GM19455 (cell line): ENCODE data around the gene KIAA1210.
"Not testable (repeated sequence)": the region's sequence is repeated elsewhere in the genome, so short reads cannot be mapped to it uniquely, and the experiment has no call there.

Experiments
- ATAC-seq: cut with Tn5 transposase; IDR thresholded peaks from one replicate; pipeline ENCODE4 v1.9.1; 2021; ENCODE audit not compliant: unreplicated experiment

The KIAA1210 gene

GRCh38 chrX:119040432-119040831, 87.2 kb downstream of the KIAA1210 start:
- no peak for ATAC-seq

- no peak for ATAC-seq
Measured at GRCh38 chrX:119036107-119037029, 91.2 kb downstream of the KIAA1210 start.

- no peak for ATAC-seq
Measured at GRCh38 chrX:119030990-119031389, 96.6 kb downstream of the KIAA1210 start.

GRCh38 chrX:119029656-119030055, 98.0 kb downstream of the KIAA1210 start:
- ATAC-seq, result not testable (repeated sequence)

GRCh38 chrX:119028733-119029330, 98.8 kb downstream of the KIAA1210 start:
- ATAC-seq, result no peak
